Fibroblast of villous mesenchyme (primary cell): ENCODE measurements around the gene PELI3. TPM values are rescaled to one million over a fixed set of nuclear protein-coding genes. Genes with fewer than 3 reads are reported as not detected.

Experiments used
- DNase-seq: peaks from one replicate; pipeline ENCODE4 v3.0.0-alpha.2; 2010; ENCODE audit warnings: low read depth
- H3K4me3 ChIP-seq: 2 replicates; pipeline ENCODE4 v1.5.1; 2011; ENCODE audit warnings: low read depth, mild to moderate bottlenecking, low read length
- CTCF ChIP-seq: IDR thresholded peaks from 2 replicates; pipeline ENCODE4 v1.5.1; 2012; ENCODE audit warnings: low read depth, mild to moderate bottlenecking, low read length; ENCODE audit not compliant: insufficient read depth
- total RNA-seq: library from RNA; depleted of rRNA; stranded (reverse); fragments of >200 nt; gene quantifications from 2 replicates; pipeline ENCODE4 v1.2.3, GENCODE V29; 2012

Gene PELI3
- total RNA-seq, 1 donor, result 10.8 TPM

- peak overlapping the region; percentile 90 for H3K4me3 ChIP-seq
- DNase-seq, result peak; percentile 40
- TF ChIP-seq CTCF, result no peak
These were observed 12.8 kb downstream of the PELI3 start for GRCh38 chr11:66479394-66480116.

- DNase-seq, result peak; percentile 97
- TF ChIP-seq CTCF, result no peak
- H3K4me3 ChIP-seq, result peak within 1 kb of the TSS; percentile 90
These were observed 13.6 kb downstream of the PELI3 start, which contains the start of gene DPP3 for GRCh38 chr11:66480117-66480938. TSS of gene DPP3 (plus strand) at chr11:66480434. CDS start at chr11:66482201, 1,767 bp downstream.

- no peak for TF ChIP-seq CTCF
- DNase-seq, result no peak
- no peak overlapping the region for H3K4me3 ChIP-seq
These were observed 18.2 kb downstream of the PELI3 start for GRCh38 chr11:66484806-66485380.

- no peak for DNase-seq
- no peak overlapping the region for H3K4me3 ChIP-seq
- no peak for TF ChIP-seq CTCF
These were observed 22.3 kb downstream of the PELI3 start for GRCh38 chr11:66488957-66489356.

- DNase-seq, result no peak
- no peak overlapping the region for H3K4me3 ChIP-seq
- no peak for TF ChIP-seq CTCF
These were observed 22.9 kb downstream of the PELI3 start for GRCh38 chr11:66489636-66490035.

GRCh38 chr11:66491315-66491935 lies 24.7 kb downstream of the PELI3 start:
- TF ChIP-seq CTCF, result peak; percentile 35
- no peak overlapping the region for H3K4me3 ChIP-seq
- no peak for DNase-seq
